ENCODE results near the gene CRABP1. TPM values are rescaled to one million over a fixed set of nuclear protein-coding genes. Genes with fewer than 3 reads are reported as not detected.

CRABP1 gene
- total RNA-seq, 2 donors from 2014 or later: not detected

GRCh38 chr15:78363381-78363734 is 23.2 kb downstream of the CRABP1 start:
- DNase-seq (ENCODE audit: low spot score): no peak
- intact Hi-C loops (cut with DNase I): no loop called here
- Histone ChIP-seq H3K27ac (no peak overlapping the region), H3K4me3 (no peak overlapping the region), H3K27me3 (replicated peaks; ENCODE audit: insufficient read depth) (peaks cover 2% of the 10 kb centered on the region), H3K36me3 (no peaks in the 10 kb centered on the region), H3K4me1 (replicated peaks) (no peaks in the 10 kb centered on the region), H3K9me3 (no peaks in the 10 kb centered on the region)
- TF ChIP-seq POLR2AphosphoS5 (IDR thresholded peaks at IDR 0.05): no peak
- TF ChIP-seq CTCF (IDR thresholded peaks at IDR 0.05): no peak
- TF ChIP-seq POLR2A (IDR thresholded peaks at IDR 0.05): no peak
- 89% methylated on average over 6 of the region's 6 CpGs for WGBS

- Histone ChIP-seq H3K4me3 (no peak overlapping the region), H3K27ac (no peak overlapping the region), H3K27me3 (replicated peaks; ENCODE audit: insufficient read depth) (peaks cover 2% of the 10 kb centered on the region), H3K36me3 (no peaks in the 10 kb centered on the region), H3K4me1 (replicated peaks) (no peaks in the 10 kb centered on the region), H3K9me3 (no peaks in the 10 kb centered on the region)
- 66% methylated on average over 7 of the region's 7 CpGs for WGBS
- DNase-seq (ENCODE audit: low spot score): no peak
- TF ChIP-seq CTCF (IDR thresholded peaks at IDR 0.05): no peak
- TF ChIP-seq POLR2AphosphoS5 (IDR thresholded peaks at IDR 0.05): no peak
- no peak for TF ChIP-seq POLR2A (IDR thresholded peaks at IDR 0.05)
- intact Hi-C loops (cut with DNase I): no loop called here
Observed at GRCh38 chr15:78364233-78364632, 24.1 kb downstream of the CRABP1 start.

GRCh38 chr15:78365917-78366316 is 25.8 kb downstream of the CRABP1 start:
- DNase-seq (ENCODE audit: low spot score): no peak

GRCh38 chr15:78366342-78366741 is 26.2 kb downstream of the CRABP1 start:
- no peak overlapping the region for H3K4me3 ChIP-seq
- H3K27me3 ChIP-seq (replicated peaks; ENCODE audit: insufficient read depth): peaks cover 2% of the 10 kb centered on the region
- no peaks in the 10 kb centered on the region for H3K9me3 ChIP-seq
- H3K36me3 ChIP-seq: no peaks in the 10 kb centered on the region
- H3K27ac ChIP-seq: no peak overlapping the region
- 95% methylated on average over 5 of the region's 5 CpGs for WGBS
- H3K4me1 ChIP-seq (replicated peaks): no peaks in the 10 kb centered on the region
- no peak for DNase-seq (ENCODE audit: low spot score)
- no peak for TF ChIP-seq POLR2A (IDR thresholded peaks at IDR 0.05)
- TF ChIP-seq CTCF (IDR thresholded peaks at IDR 0.05): no peak
- no peak for TF ChIP-seq POLR2AphosphoS5 (IDR thresholded peaks at IDR 0.05)
- intact Hi-C loops (cut with DNase I): no loop called here

More at GRCh38 chr15:78365917-78366316, 25.8 kb downstream of the CRABP1 start:
- Histone ChIP-seq H3K36me3 (no peaks in the 10 kb centered on the region), H3K4me3 (no peak overlapping the region), H3K27me3 (replicated peaks; ENCODE audit: insufficient read depth) (peaks cover 2% of the 10 kb centered on the region), H3K9me3 (no peaks in the 10 kb centered on the region), H3K27ac (no peak overlapping the region), H3K4me1 (replicated peaks) (no peaks in the 10 kb centered on the region)
- 39% methylated on average over 8 of the region's 8 CpGs for WGBS
- intact Hi-C loops (cut with DNase I): no loop called here
- TF ChIP-seq CTCF (IDR thresholded peaks at IDR 0.05) (no peak), POLR2AphosphoS5 (IDR thresholded peaks at IDR 0.05) (no peak), POLR2A (IDR thresholded peaks at IDR 0.05) (no peak)

GRCh38 chr15:78368651-78369050 is 28.5 kb downstream of the CRABP1 start:
- H3K36me3 ChIP-seq: no peaks in the 10 kb centered on the region
- no peak overlapping the region for H3K27ac ChIP-seq
- DNase-seq (ENCODE audit: low spot score): no peak
- intact Hi-C loops (cut with DNase I): no loop called here
- H3K4me1 ChIP-seq (replicated peaks): no peaks in the 10 kb centered on the region
- H3K27me3 ChIP-seq (replicated peaks; ENCODE audit: insufficient read depth): no peaks in the 10 kb centered on the region
- TF ChIP-seq POLR2AphosphoS5 (IDR thresholded peaks at IDR 0.05): no peak
- no peak for TF ChIP-seq CTCF (IDR thresholded peaks at IDR 0.05)
- no peak for TF ChIP-seq POLR2A (IDR thresholded peaks at IDR 0.05)
- no peak overlapping the region for H3K4me3 ChIP-seq
- WGBS: 39% methylated on average over 5 of the region's 5 CpGs
- H3K9me3 ChIP-seq: no peaks in the 10 kb centered on the region
